Measurements from ENCODE around the gene INPP1.

DNA sequence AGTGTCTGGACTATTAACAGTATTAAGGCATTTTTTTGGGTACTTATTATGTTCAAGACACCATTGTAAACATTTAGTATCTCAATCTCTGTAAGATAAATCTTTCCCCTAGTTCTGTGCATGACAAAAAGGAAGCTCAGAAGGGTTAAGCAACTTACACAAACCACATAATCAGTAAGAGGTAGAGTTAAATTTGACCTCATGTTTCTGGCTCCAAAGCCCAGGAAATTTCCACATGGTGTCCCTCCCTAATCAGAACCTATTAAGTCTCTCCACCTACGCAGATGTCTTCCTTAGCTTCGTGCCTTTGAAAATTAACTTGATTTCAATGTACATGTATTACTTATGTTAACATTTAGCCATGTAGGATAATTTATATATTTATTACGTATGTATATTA is 66.8 kb downstream of the INPP1 start:
- TF ChIP-seq, protein P1, sequence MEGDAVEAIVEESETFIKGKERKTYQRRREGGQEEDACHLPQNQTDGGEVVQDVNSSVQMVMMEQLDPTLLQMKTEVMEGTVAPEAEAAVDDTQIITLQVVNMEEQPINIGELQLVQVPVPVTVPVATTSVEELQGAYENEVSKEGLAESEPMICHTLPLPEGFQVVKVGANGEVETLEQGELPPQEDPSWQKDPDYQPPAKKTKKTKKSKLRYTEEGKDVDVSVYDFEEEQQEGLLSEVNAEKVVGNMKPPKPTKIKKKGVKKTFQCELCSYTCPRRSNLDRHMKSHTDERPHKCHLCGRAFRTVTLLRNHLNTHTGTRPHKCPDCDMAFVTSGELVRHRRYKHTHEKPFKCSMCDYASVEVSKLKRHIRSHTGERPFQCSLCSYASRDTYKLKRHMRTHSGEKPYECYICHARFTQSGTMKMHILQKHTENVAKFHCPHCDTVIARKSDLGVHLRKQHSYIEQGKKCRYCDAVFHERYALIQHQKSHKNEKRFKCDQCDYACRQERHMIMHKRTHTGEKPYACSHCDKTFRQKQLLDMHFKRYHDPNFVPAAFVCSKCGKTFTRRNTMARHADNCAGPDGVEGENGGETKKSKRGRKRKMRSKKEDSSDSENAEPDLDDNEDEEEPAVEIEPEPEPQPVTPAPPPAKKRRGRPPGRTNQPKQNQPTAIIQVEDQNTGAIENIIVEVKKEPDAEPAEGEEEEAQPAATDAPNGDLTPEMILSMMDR (IDR thresholded peaks at IDR 0.05; ENCODE audit: control extremely low read depth in 1 of 3, insufficient read depth in 1 of 3, low read depth in 1 of 3, low read length in 3 of 3): no peak
- TF ChIP-seq RAD21 (IDR thresholded peaks at IDR 0.05 in 1 of 2, conservative IDR thresholded peaks at IDR 0.05 in 1 of 2; ENCODE audit: low read depth in 2 of 2, low read length in 2 of 2) (no peak), EP300 (IDR thresholded peaks at IDR 0.05; ENCODE audit: borderline replicate concordance in 1 of 2, low read depth in 2 of 2, low read length in 2 of 2) (no peak), EZH2 (IDR thresholded peaks at IDR 0.05; ENCODE audit: low read depth, low read length, severe bottlenecking) (no peak), MAFK (IDR thresholded peaks at IDR 0.05; ENCODE audit: low read depth, low read length) (no peak), PHF8 (conservative IDR thresholded peaks at IDR 0.05; ENCODE audit: low read depth, low read length) (no peak), TCF12 (IDR thresholded peaks at IDR 0.05; ENCODE audit: low read depth, low read length) (no peak), GABPA (IDR thresholded peaks at IDR 0.05; ENCODE audit: borderline replicate concordance, insufficient read depth, low read length) (no peak), POLR2A (IDR thresholded peaks at IDR 0.05; ENCODE audit: control extremely low read depth in 1 of 2, low read depth in 2 of 2, low read length in 2 of 2) (no peak), POLR2AphosphoS5 (IDR thresholded peaks at IDR 0.05; ENCODE audit: low read depth, low read length) (no peak), RFX5 (IDR thresholded peaks at IDR 0.05; ENCODE audit: borderline replicate concordance, low read depth, low read length) (no peak)
- TF ChIP-seq, protein P2, sequence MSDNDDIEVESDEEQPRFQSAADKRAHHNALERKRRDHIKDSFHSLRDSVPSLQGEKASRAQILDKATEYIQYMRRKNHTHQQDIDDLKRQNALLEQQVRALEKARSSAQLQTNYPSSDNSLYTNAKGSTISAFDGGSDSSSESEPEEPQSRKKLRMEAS (IDR thresholded peaks at IDR 0.05): no peak

Data from H1 (cell line).